Stomach (tissue), 9 donors: Measurements from ENCODE around the gene BST1. TPM values are rescaled to one million over a fixed set of nuclear protein-coding genes. Genes with fewer than 3 reads are reported as not detected.
A peak's percentile ranks its signal among the peaks of the same experiment; 100 is the strongest.

Experiments used
- DNase-seq, 2 donors: peaks; one replicate each; pipeline versions ENCODE4 v3.0.0 to v3.0.0-alpha.2; 2013 to 2019
- H3K27ac ChIP-seq, 5 donors: fragments of 200-600 bp in 4 of 5; sonication (generic) in 4 of 5; one replicate each; pipeline ENCODE4 v1.5.1; 2013 to 2019; ENCODE audit warnings: mild to moderate bottlenecking in 1 of 5, moderate library complexity in 1 of 5
- H3K27me3 ChIP-seq, 3 donors: fragments of 200-600 bp; sonication (generic); one replicate each; pipeline ENCODE4 v1.5.1; 2017 to 2019; ENCODE audit warnings: mixed run types in 1 of 3
- H3K36me3 ChIP-seq, 4 donors: fragments of 200-600 bp; sonication (generic); 1 replicate in 3 of 4; 2 replicates in 1 of 4; pipeline ENCODE4 v1.5.1; 2016 to 2019
- H3K4me1 ChIP-seq, 4 donors: fragments of 200-600 bp; sonication (generic); one replicate each; pipeline ENCODE4 v1.5.1; 2016 to 2019
- H3K4me3 ChIP-seq, 4 donors: fragments of 200-600 bp; sonication (generic) in 3 of 4; one replicate each; pipeline ENCODE4 v1.5.1; 2016 to 2019; ENCODE audit warnings: mild to moderate bottlenecking in 1 of 4
- H3K9me3 ChIP-seq, 4 donors: fragments of 200-600 bp; sonication (generic); one replicate each; pipeline ENCODE4 v1.5.1; 2016 to 2019
- EP300 ChIP-seq: sonication (generic); formaldehyde crosslinking; IDR thresholded peaks from one replicate; pipeline ENCODE4 v1.6.1; 2017; ENCODE audit warnings: antibody characterized with exemption
- POLR2A ChIP-seq, 4 donors: fragments of 450-650 bp; IDR thresholded peaks; one replicate each; pipeline ENCODE4 v1.6.1; 2016; ENCODE audit warnings: antibody characterized with exemption in 4 of 4, control low read depth in 2 of 4, mild to moderate bottlenecking in 1 of 4, moderate library complexity in 1 of 4
- POLR2AphosphoS5 ChIP-seq, 3 donors: sonication (generic); formaldehyde crosslinking; IDR thresholded peaks; one replicate each; pipeline ENCODE4 v1.6.1; 2016; ENCODE audit warnings: antibody characterized with exemption in 3 of 3
- WGBS, 5 donors: extraction: QIAGEN DNeasy Blood & Tissue Kit in 3 of 5; methylation state at CpG; one replicate each; pipeline versions ENCODE4 v1.1.5 to v1.1.7; 2013 to 2018; 5-methylcytosine and 5-hydroxymethylcytosine counted together
- intact Hi-C: fragments of 100-400 bp; cut with DNase I; formaldehyde crosslinking; loops from one replicate; pipeline ENCODE4 v1.15.1; 2023; ENCODE audit warnings: low total_unique reads
- polyA plus RNA-seq, 3 donors: library from polyadenylated mRNA; stranded (reverse); fragments of 200-250 nt; gene quantifications; one replicate each; pipeline ENCODE4 v1.2.3, GENCODE V29; 2013
- total RNA-seq, 5 donors: library from RNA; depleted of rRNA; stranded (reverse); fragments of >200 nt; gene quantifications; one replicate each; pipeline versions ENCODE4 v1.1.0 to v1.2.3, GENCODE V29; 2014 to 2016
- TF ChIP-seq, protein P1 (sequence below), 7 experiments: fragments of 450-650 bp in 4 of 7; fragments of 200-600 bp in 3 of 7; sonication (generic) in 3 of 7; IDR thresholded peaks; one replicate each; pipeline ENCODE4 v1.5.1; 2016 to 2019; ENCODE audit warnings: antibody characterized with exemption in 7 of 7, control low read depth in 2 of 7, mild to moderate bottlenecking in 1 of 7
- donor health status: healthy with polysubstance abuse.
- donor health status: Bipolar disorder and iron deficiency.
- donor health status: healthy.

The BST1 gene
- total and polyA plus RNA-seq, 8 donors = 2.1 to 8.4 (median 2.8) TPM; not detected in 3

DNA sequence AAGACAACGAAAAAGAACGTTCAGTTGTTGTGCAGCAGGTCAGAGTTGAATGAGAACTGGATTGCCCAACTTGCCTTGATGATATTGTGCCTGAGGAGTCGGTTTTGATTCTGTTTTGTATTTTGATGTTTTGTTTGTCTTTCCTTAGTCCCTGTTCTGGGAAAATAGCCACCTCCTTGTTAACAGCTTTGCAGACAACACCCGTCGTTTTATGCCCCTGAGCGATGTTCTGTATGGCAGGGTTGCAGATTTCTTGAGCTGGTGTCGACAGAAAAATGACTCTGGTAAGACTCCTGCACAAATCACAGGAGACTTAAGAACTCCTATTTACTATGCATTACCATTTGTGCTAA, 4.5 kb downstream of the BST1 start:
- intact Hi-C loops = no loop called here
- Histone ChIP-seq H3K4me3 (no peak overlapping the region), H3K27ac (peak overlapping the region in 1 of 5 donors; percentile 23), H3K36me3 (no peaks in the 10 kb centered on the region), H3K27me3 (no peaks in the 10 kb centered on the region), H3K9me3 (no peaks in the 10 kb centered on the region), H3K4me1 (peaks cover 4 to 11% (median 10%) of the 10 kb centered on the region in 4 donors)
- no peak for TF ChIP-seq POLR2AphosphoS5 (IDR thresholded peaks at IDR 0.05)
- TF ChIP-seq, protein P1, sequence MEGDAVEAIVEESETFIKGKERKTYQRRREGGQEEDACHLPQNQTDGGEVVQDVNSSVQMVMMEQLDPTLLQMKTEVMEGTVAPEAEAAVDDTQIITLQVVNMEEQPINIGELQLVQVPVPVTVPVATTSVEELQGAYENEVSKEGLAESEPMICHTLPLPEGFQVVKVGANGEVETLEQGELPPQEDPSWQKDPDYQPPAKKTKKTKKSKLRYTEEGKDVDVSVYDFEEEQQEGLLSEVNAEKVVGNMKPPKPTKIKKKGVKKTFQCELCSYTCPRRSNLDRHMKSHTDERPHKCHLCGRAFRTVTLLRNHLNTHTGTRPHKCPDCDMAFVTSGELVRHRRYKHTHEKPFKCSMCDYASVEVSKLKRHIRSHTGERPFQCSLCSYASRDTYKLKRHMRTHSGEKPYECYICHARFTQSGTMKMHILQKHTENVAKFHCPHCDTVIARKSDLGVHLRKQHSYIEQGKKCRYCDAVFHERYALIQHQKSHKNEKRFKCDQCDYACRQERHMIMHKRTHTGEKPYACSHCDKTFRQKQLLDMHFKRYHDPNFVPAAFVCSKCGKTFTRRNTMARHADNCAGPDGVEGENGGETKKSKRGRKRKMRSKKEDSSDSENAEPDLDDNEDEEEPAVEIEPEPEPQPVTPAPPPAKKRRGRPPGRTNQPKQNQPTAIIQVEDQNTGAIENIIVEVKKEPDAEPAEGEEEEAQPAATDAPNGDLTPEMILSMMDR (IDR thresholded peaks at IDR 0.05) = no peak
- TF ChIP-seq POLR2A (IDR thresholded peaks at IDR 0.05) = no peak
- no peak for TF ChIP-seq EP300
- DNase-seq = no peak
- 44 to 54% (median 48%) methylated on average over 7 of the region's 7 CpGs for whole genome bisulfite sequencing, 5 donors

DNA sequence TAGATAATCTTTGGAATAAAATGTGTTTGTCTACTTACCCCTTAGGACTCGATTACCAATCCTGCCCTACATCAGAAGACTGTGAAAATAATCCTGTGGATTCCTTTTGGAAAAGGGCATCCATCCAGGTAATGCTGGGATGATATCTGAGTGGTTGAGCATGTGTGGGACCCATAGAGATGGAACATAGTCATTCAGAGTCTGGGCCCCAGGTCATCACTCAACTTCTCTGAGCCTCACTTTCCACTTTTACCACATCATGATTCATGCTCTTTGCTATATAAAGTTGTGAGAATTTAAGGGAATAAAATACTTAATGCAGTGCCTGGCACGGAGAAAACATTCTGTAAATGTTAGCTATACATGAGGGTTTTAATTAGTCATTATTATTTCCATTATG, 8.9 kb downstream of the BST1 start:
- H3K27ac ChIP-seq = no peak overlapping the region
- no peaks in the 10 kb centered on the region for H3K27me3 ChIP-seq
- 70 to 95% (median 84%) methylated on average over 2 of the region's 2 CpGs for whole genome bisulfite sequencing, 5 donors
- H3K36me3 ChIP-seq = no peaks in the 10 kb centered on the region
- no peak overlapping the region for H3K4me3 ChIP-seq
- H3K4me1 ChIP-seq = peaks cover 0 to 8% (median 0%) of the 10 kb centered on the region in 4 donors
- intact Hi-C loops = no loop called here
- H3K9me3 ChIP-seq = no peaks in the 10 kb centered on the region
- DNase-seq = no peak
- TF ChIP-seq EP300 (no peak), POLR2A (IDR thresholded peaks at IDR 0.05) (no peak), POLR2AphosphoS5 (IDR thresholded peaks at IDR 0.05) (no peak)
- TF ChIP-seq, protein P1 (IDR thresholded peaks at IDR 0.05) = no peak

- peaks cover 0 to 8% (median 0%) of the 10 kb centered on the region in 4 donors for H3K4me1 ChIP-seq
- 93 to 100% (median 100%) methylated on average over 1 of the region's 1 CpG for WGBS, 5 donors
- intact Hi-C loops = no loop called here
- no peaks in the 10 kb centered on the region for H3K27me3 ChIP-seq
- TF ChIP-seq EP300 = no peak
- TF ChIP-seq, protein P1 (IDR thresholded peaks at IDR 0.05) = no peak
- H3K9me3 ChIP-seq = no peaks in the 10 kb centered on the region
- H3K27ac ChIP-seq = no peak overlapping the region
- no peaks in the 10 kb centered on the region for H3K36me3 ChIP-seq
- no peak overlapping the region for H3K4me3 ChIP-seq
- DNase-seq = no peak
These were observed 9.3 kb downstream of the BST1 start for GRCh38 chr4:15712214-15712613.

- WGBS, 5 donors = 70 to 94% (median 90%) methylated on average over 1 of the region's 1 CpG
- Histone ChIP-seq H3K4me1 (peaks cover 0 to 24% (median 0%) of the 10 kb centered on the region in 4 donors), H3K36me3 (no peaks in the 10 kb centered on the region), H3K9me3 (no peaks in the 10 kb centered on the region), H3K27ac (no peak overlapping the region), H3K27me3 (no peaks in the 10 kb centered on the region), H3K4me3 (no peak overlapping the region)
- intact Hi-C loops = no loop called here
- DNase-seq = no peak
- TF ChIP-seq, protein P1 (IDR thresholded peaks at IDR 0.05) = no peak
- TF ChIP-seq POLR2AphosphoS5 (IDR thresholded peaks at IDR 0.05) = no peak
- TF ChIP-seq EP300 = no peak
- TF ChIP-seq POLR2A (IDR thresholded peaks at IDR 0.05) = no peak
These were observed 11.3 kb downstream of the BST1 start for GRCh38 chr4:15714141-15714540.
